CD4-positive, alpha-beta T cell treated with Interleukin-4 for 1 hour (primary cell): ENCODE data around the gene DAO.

Experiments used
- DNase-seq, 2 donors: peaks; one replicate each; pipeline ENCODE4 v3.0.0-alpha.2; 2020 to 2022

DAO gene

DNA sequence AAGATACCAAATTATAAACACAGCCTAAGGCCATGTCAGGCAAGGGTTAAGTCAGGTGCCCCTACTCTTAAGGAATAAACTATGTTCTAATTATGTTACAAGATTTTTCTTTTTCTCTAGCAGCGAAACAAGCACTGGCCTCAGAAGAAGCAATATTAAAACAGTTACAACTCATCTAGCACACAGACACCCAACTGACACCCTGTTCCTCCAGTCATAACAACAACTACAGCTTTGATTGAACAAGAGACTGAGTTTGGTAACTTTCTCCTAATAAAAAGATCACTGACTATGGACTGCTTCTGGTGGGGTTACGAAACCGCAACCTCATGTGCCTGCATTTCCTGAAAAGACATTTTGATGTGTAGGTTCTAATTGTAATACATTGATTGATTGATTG is 3.3 kb upstream of the DAO start:
- DNase-seq: no peak

DNA sequence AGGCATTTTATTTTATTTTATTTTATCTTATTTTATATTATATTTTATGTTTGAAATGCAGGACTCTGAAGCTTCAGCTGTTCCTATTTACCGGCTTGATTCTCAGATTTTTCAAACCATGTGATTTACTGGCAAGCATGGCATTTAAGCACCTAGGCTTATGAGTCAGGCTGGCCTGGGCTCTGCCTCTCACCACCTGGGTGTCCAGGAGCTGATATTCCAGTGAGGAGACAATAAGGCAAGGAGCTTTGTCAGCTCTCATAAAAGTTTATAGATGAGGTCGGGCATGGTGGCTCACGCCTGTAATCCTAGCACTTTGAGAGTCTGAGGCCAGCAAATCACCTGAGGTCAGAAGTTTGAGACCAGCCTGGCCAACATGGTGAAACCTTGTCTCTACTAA is 2.1 kb downstream of the DAO start:
- no peak for DNase-seq

DNA sequence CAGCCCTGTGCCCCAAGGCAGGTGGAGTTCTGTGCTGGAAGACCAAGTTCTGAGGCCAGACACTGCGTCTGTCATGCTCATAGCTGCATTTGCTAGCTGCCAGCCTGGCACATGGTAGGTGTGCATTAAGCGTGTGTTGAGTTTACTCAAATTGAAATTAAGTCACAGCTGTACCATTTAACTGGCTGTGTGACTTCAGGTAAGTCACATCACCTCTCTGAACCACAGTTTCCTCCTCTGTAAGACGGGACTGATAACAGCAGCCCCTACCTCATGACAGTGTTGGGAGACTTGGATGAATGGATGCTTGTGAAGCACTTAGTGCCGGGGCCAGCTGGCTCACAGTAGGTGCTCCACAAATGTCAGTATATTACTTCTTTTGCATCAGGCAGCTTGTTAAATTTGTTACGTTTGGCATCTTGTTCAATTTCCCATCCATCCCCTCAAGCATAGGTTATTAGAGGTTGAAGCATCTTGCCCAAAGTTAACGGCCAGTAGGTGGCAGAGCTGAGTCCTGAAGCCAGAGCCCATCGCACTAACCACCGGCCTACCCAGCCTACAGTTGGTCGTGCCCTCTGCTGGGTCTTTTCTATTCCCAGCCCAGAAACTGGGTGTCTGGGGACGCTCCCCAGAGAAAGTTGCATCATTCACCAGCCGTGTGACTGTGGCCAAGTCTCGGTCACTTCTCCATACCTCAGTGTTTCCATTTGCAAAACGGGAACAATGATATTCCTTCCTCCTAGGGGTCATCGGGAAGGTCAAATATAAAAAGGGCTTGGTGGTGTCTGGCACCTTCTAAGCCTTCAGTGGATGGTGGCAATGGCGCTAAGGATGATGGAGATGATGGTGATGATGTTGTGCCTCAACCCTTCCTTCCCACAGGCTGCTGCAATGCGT is 4.5 kb downstream of the DAO start:
- DNase-seq: peak; percentile 70 to 80

DNA sequence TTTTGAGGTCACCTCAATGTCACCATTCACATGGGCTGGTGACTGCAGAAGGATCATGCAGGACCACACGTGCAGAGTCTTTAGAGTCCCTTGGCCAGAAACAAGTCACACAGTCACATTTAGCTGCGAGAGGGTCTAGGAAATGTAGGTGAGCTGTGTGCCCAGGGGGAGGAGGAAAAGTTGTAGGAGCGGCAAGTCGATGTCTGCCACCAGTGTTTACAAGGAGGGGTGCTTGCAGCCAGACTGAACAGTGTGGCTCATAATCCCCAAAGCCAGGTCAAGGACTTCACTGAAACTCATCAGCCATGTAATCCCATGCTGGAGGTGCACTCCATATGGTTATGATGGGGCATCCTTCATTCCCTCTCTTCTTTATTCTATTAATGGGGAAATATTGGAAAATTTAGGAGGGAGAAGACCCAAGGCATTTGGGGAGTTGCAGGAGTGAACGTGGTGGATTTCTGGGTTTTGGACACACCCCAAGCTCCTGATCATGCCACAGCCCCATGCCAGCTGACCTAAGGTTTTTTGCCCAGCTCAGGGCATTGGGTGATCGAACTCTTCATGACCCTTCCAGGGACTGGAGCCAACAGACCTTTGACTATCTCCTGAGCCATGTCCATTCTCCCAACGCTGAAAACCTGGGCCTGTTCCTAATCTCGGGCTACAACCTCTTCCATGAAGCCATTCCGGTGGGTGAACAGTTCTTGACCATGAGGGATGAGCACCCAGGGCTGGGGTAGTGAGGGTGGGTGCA is 7.2 kb downstream of the DAO start:
- no peak for DNase-seq

- no peak for DNase-seq
These were observed 8.1 kb downstream of the DAO start for GRCh38 chr12:108888031-108888430.

DNA sequence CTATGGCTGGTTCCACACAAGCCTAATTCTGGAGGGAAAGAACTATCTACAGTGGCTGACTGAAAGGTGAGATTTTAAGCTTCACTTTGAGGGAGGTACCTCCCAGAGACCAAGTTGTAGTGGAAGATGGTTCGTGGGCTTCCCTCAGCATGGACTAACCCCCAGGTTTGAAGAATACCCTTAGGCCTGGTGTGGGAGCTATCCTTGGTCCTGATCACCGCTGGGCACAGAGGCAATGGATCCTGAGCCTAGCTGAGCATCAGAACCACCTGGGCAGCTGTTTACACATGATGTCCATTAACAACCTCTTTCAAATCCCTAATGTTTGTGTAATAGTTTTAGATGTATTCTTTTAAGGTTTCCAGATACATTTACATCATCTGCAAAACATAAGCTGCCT is 10.3 kb downstream of the DAO start:
- no peak for DNase-seq

DNA sequence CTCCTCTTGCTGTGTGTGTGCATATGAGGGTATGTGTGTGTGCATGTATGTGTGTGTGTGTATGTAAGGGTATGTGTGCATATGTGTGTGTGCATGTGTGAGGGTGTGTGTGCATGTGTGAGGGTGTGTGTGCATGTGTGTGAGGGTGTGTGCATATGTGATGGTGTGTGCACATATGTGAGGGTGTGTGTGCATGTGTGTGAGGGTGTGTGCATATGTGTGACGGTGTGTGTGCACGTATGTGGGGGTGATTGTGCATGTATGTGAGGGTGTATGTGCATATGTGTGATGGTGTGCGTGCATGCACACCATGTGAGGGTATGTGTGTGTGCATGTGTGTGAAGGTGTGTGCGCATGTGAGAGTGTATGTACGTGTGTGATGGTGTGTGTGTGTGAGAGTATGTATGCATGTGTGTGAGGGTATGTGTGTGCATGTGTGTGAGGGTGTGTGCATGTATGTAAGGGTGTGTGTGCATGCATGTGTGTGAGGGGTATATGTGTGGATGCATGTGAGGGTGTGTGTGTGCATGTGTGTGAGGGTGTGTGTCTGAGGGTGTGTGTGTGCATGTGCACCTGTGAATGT is 15.4 kb downstream of the DAO start:
- DNase-seq: no peak

DNA sequence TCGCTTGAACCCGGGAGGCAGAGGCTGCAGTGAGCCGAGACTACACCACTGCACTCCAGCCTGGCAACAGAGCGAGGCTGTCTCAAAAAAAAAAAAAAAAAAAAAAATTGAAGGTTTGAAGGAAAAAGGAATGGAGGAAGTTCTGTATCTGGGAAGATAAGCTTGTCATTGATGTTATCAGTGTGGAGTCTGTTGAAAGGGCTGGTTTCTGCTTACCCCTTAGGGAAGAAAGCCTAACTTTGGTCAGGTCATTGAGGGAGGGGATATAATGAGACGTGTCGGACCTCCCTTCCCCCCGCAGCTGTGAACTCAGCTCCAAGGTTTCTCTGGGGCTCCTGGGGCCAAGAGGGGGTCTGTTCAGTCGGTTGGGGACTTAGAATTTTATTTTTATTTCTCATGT is 16.4 kb downstream of the DAO start:
- DNase-seq: no peak

DNA sequence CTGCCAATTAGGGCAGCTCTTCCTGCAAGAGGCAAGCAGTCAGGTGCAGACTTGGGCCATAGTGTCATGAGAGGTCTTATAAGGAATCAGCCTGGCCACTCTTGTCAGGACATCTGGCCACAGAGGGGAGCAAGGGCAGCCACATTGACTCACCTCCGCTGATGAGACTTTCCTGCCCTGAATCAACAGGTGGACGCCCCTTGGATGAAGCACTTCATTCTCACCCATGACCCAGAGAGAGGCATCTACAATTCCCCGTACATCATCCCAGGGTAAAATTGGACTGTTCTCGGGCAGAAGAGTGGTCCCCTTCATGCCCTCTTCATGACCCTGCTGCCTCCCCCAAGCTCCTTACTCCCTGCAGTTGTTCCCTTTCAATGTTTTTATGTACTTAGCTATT is 16.9 kb downstream of the DAO start:
- no peak for DNase-seq

GRCh38 chr12:108899145-108899544 is 19.3 kb downstream of the DAO start:
- no peak for DNase-seq

GRCh38 chr12:108905725-108906124 is 25.8 kb downstream of the DAO start:
- DNase-seq: peak in 1 of 2 donors; percentile 13

DNA sequence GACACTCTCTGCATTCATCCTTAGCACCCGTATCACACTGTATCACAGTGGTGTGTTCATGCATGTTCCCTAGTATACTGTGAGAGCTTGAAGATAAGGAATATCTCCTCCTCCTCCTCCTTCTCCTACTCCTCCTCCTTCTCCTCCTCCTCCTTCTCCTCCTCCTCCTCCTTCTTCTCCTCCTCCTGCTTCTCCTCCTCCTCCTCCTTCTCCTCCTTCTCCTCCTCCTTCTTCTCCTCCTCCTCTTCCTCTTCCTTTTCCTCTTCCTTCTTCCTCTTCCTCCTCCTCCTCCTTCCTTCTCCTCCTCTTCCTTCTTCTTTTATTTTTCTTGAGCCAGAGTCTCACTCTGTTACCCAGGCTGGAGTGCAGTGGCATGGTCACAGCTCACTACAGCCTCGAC is 27.1 kb downstream of the DAO start:
- no peak for DNase-seq

GRCh38 chr12:108907839-108908351 is 28.0 kb downstream of the DAO start:
- DNase-seq: no peak

DNA sequence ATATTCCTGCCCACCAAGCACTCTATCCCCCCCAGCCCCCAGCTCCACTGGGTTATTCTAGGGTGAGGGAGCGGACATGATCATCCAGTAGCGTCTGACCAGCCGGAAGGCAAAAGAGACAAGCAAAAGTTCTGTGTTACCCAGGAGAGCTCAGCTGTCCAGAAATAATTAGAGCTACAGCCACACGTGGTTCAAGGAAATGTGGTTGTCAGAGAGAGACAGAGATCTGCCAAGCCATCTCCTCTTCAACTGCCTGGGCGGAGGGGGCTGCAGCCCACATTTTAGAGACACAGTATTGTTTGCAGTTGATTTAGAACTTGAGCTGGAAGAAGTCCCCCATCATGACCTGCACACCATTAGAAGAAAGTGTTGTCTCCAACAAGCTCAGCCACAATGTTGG is 30.4 kb downstream of the DAO start:
- DNase-seq: no peak

DNA sequence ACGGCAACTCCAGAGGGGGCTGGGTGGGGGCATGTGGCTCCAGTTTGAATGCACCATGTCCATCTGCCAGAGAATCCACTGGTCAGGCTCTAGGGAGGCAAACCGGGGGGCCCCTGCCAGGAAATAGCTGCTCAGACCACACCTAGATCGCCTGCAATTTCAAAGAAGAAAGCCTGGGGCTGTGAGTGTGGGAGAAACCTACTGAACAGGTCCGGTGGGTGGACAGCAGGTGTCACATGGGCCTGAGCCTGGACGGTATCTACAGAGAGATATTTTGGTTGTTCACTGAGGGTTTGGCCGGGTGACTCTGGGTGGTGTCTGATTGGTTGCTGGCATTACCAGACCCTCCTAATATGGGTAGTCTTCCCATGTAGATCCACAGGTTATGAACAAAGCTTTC is 32.0 kb downstream of the DAO start:
- no peak for DNase-seq

GRCh38 chr12:108912361-108912760 is 32.5 kb downstream of the DAO start:
- no peak for DNase-seq

DNA sequence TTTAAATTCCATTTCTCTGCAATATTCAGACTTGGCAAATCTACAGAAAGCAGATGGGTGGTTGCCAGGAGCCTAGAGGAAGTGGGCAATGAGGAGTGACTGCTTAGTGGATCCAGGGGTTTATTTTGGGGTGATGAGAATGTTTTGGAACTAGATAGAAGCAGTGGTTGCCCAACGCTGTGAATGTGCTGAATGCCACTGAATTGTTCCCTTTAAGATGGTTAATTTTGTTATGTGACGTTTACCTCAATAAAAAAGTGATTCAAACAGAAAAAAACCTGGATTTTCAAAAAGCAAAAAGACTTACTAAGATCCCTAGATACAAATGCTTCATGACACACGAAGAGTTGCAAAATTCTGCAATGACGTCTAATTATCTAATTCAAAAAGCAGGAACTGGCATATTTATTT is 34.2 kb downstream of the DAO start:
- DNase-seq: peak; percentile 4 to 20

DNA sequence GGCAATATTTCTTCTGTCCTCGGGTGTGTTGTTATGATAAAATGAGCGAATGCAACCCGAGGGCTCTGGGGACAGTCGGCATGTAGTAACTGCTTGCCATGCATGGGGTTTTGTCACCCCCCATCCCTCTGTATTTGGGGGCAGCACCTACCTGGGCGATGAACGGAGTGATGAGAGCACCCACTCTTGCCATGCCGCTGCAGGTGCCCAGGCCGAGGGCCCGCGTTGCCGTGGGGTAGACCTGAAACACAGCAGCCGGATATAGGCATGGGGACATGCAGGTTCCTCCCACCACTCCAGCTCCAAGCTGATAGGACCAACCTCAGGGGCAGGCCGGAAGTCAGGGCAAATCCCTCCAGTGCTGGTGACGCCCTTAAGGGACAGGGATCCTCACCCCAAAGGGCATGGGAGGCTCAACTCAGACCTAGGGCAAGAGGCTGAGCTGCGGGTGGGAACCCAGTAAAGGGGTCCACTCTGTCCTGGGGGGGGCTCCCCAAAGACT is 35.8 kb downstream of the DAO start:
- DNase-seq: no peak

DNA sequence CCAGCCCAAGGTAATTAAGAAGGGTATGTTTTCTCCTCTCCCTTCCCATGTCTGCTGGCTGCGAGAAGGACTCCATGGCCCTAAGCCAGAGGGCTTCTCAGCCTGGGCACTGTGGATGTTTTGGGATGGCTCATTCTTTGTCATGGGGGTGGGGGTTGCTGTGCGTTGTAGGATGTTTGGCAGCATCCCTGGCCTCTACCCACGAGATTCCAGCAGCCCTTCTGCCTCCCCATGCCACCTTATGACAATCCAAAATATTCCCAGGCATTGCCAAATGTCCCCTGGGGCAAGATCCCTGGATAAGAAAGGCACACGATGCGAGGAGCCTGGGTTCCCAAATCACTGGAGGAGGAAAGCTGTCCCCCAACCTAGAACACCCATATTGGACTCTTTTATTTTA is 36.4 kb downstream of the DAO start:
- no peak for DNase-seq

DNA sequence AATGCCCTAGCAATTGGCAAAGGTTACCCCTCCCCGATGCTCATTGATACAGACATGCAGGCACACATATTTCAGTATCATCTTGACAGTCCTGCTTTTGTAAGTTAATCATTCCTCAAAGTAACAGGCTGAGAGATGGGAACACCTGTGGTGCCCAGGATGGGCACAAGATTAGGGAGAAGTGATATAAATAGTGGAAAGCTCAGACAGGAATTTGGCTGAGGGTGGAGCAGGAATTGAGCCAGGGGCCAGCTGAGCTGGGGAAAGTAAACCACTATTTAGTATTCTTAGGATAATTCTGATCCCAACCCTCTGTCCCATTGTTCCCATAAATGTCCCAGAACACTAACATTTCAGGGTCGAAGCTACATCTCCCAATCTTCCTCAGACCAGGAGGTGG is 38.3 kb downstream of the DAO start:
- no peak for DNase-seq

GRCh38 chr12:108918960-108919642 is 39.2 kb downstream of the DAO start:
- DNase-seq: no peak

DNA sequence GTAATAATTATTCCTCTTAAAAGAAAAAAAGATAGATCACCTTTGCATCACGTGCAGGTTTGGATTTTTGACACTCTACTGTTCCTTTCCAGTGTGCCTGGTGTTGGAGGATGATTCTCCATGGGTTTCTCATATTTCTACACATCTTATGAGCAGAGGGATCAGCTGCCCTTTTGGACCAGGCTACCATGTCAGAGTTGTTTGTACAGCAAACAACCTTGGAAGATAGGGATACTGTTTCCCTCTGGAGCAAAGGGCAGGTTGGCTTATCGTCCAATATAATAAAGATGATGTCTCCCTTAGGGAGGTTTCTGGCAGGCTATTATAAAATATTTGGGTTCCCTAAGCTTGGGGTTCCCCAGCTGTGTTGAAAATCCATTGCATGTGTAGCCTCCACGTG is 42.1 kb downstream of the DAO start:
- DNase-seq: no peak

DNA sequence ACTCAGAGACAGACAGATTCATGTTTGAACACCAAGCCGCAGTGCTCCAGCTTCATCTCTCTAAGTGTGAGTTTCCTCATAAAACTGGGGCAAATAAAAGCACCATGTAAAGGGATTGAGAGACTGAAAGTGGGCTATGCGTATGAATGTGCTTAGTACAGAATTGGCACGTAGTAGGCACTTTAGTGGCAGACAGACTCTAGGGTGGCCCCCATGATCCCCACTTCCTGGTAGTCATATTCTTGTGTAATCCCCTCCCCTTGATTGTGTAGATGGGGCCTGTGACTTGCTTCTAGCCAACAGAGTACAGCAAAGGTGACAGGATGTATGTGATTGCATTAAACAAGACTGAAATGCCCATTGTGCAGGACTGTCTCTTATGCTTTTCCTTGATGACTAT is 43.0 kb downstream of the DAO start:
- no peak for DNase-seq
